ENCODE data around the gene FAM174B.

FAM174B gene

GRCh38 chr15:92596623-92597022 is 59.0 kb downstream of the FAM174B start:
- DNase-seq = no peak

GRCh38 chr15:92595506-92596381 is 59.8 kb downstream of the FAM174B start:
- DNase-seq = no peak

DNA sequence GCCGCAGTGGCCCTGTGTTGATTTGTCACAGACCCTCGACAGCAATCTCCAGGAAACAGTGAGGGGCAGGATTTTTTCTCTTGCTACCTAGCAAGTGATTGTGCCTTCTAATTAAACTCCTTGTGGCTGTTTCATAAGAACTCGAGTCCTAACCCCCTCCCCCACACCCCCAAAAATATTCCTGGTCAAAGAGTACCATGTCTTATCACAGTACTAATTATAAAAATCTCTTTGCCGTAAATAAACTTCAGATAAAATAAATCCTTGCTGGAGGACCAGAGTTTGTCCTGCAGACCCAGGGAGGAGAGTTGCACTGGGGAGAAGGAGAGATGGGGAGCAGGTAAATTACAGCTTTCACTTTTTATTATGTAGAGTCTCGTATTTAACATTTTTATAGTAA is 64.3 kb downstream of the FAM174B start:
- no peak for DNase-seq

- DNase-seq = no peak
Measured at GRCh38 chr15:92586966-92587365, 68.6 kb downstream of the FAM174B start.

GRCh38 chr15:92586383-92586942 is 69.1 kb downstream of the FAM174B start:
- no peak for DNase-seq

DNA sequence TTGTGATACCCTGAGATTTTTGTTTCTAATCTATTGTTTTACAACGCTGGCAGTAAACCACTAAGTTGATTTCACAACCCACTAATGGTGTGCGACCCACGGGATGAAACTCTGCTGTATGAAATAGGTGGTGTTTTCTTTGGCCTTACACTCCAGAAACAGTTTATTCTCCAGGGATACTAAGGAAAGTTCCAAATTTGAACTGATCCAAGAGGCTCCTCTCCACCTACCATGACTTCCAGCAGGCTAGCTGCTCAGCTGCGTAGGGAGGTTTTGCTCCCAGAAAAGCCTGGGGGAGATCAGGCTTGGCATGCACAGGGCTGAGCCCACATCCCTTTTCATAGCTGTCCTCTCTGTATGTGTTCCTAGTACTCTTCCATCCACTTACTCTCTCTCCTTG is 71.5 kb downstream of the FAM174B start:
- no peak for DNase-seq

- DNase-seq = no peak
Measured at GRCh38 chr15:92583096-92584034, 72.2 kb downstream of the FAM174B start.

DNA sequence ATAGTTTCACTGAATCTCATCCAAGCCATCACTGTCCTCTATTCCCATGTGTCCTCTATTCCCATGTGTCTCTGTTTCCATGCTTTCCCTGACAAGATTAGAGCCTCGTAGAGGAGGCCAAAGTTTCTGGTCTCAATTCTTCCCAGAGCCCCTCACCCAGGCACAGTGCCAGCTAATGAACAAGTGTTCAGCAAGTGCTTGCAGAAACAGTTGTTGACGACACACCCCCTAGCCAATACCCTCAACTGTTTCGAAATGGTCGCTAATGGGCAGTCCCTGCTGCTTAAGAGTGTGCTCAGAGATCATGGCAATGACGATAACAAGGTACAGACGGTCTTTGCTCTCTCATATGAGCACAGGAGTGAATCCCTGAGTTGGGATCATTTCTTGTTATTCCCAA is 73.4 kb downstream of the FAM174B start:
- no peak for DNase-seq

GRCh38 chr15:92580933-92581445 is 74.6 kb downstream of the FAM174B start:
- no peak for DNase-seq

DNA sequence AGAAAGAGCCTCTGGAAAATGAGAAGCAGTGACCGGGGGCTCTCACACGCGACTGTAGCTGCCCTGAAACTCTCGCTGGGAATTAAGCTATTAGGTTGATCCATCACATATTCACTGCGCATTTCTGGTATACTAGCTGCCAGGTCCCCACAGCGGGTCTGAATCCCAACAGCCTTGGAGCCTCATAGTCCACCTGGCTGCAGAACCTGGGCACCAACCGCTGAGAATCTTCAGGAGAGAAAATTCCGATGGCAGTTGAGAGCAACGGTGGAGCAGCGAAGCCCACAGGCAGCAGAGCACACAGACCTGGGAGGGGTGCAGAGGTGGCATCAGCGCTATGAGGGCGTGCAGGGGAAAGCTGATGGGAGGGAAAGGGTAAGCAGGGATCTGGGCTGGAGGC is 75.1 kb downstream of the FAM174B start:
- no peak for DNase-seq

- no peak for DNase-seq
Measured at GRCh38 chr15:92579931-92580470, 75.6 kb downstream of the FAM174B start.

- no peak for DNase-seq
Measured at GRCh38 chr15:92579486-92579885, 76.1 kb downstream of the FAM174B start.

DNA sequence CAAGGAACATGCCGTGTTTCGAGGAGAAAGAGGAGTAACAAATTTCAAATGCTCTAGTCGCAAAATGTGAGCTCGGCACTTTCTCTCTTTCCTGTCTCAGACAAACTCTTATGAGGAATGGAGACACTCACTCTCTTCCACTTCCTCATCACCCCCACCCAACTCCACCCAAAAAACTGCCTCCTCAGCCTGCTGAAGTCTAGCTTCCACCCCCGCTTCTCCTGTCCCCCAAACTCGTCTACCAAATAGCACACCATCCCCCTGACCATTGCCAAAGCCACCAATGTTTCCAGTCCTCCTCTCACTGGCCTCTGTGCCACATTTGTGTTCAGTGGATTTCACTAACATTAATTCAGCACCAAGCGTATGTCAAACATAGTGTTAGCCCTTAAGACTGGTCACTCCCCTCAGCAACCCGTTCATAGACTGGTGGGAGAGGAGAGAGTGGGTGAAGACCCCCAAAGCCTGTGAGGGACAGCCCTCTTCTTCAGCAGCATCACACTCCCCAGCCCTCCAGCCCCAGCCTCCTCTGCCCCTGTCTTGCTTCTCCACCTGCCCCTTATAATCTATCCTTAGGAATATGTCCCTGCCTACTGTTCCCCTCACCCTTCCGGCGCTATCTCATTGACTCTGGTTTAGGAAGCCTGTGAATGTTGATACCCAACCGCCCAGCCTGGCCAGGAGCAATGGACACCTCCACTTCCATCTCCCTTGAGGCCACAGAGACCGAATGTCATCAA is 77.3 kb downstream of the FAM174B start:
- no peak for DNase-seq

- DNase-seq = no peak
Measured at GRCh38 chr15:92576597-92577200, 78.9 kb downstream of the FAM174B start.

GRCh38 chr15:92574566-92574965 is 81.0 kb downstream of the FAM174B start:
- no peak for DNase-seq

DNA sequence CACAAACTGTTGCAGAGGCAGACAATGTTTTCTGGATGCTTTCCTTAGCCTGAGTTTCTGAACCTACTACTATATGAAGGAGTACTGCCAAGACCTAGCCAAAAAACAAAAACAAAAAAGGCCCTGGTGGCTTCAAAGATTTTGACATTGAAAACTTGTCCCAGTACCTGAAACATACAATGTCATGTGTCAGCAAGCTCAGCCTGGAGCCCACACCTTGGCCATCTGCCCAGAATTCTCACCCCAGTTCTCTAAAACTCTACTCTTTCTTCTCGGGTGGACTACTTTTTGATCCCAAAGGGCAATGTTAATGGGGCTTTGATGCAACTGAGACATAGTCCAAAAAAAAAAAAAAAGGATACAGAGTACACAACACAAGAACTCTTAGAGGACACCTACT is 81.4 kb downstream of the FAM174B start:
- DNase-seq = no peak

GRCh38 chr15:92571824-92572223 is 83.8 kb downstream of the FAM174B start:
- no peak for DNase-seq

DNA sequence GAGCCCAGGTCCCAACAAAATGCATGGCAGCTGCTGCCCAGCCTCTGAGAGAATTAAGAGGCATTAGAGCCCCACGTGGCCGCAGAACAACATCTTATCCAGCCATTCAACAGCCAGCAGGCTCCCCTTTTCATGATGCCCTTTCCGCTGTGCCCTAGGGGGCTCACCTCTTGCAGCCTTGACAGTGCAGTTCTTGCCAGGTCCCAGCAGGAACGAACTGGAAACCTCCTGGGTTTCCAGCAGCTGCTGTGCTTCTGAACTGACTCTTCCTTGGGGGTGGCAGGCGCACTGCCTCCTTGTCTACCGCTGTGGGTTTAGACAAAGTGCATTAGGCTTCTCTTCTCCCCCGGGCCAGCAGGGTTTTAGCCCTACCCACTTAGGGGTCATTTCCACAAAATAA is 85.2 kb downstream of the FAM174B start:
- no peak for DNase-seq

- no peak for DNase-seq
Measured at GRCh38 chr15:92569778-92570177, 85.8 kb downstream of the FAM174B start.
